Measurements from ENCODE around the gene RBM47.

- TF ChIP-seq POLR2AphosphoS5 (IDR thresholded peaks at IDR 0.05) (no peak), POLR2A (IDR thresholded peaks at IDR 0.05; ENCODE audit: low read depth) (no peak), CTCF (IDR thresholded peaks at IDR 0.05) (no peak)
These were observed 15.9 kb upstream of the RBM47 start for GRCh38 chr4:40645586-40645985.

Measured in esophagus muscularis mucosa (tissue), 3 donors.